GM12878 (cell line): ENCODE measurements around the gene MASP1.

Experiments used
- CTCF ChIP-seq, 3 experiments: IDR thresholded peaks in 2 of 3; conservative IDR thresholded peaks in 1 of 3; 2 replicates each; pipeline ENCODE4 v1.5.1; 2011; ENCODE audit warnings: low read depth in 3 of 3, low read length in 3 of 3, mild to moderate bottlenecking in 3 of 3, control low read depth in 2 of 3, moderate library complexity in 2 of 3, inconsistent platforms in 1 of 3, mixed read lengths in 1 of 3; ENCODE audit not compliant: control insufficient read depth in 2 of 3, insufficient read depth in 1 of 3; ENCODE audit errors: extremely low read depth in 1 of 3
- PML ChIP-seq: IDR thresholded peaks from 2 replicates; pipeline ENCODE4 v1.6.1; 2012; ENCODE audit warnings: low read length, inconsistent platforms

GRCh38 chr3:187328691-187329090, 37.2 kb upstream of the MASP1 start:
- TF ChIP-seq PML (no peak), CTCF (IDR thresholded peaks at IDR 0.05 in 2 of 3, conservative IDR thresholded peaks at IDR 0.05 in 1 of 3; ENCODE audit: control insufficient read depth in 2 of 3, extremely low read depth in 1 of 3, insufficient read depth in 1 of 3, low read depth in 3 of 3, low read length in 3 of 3) (no peak)
